ENCODE measurements around the gene KRT77.
"Not testable (repeated sequence)": the region's sequence is repeated elsewhere in the genome, so short reads cannot be mapped to it uniquely, and the experiment has no call there.

The KRT77 gene

DNA sequence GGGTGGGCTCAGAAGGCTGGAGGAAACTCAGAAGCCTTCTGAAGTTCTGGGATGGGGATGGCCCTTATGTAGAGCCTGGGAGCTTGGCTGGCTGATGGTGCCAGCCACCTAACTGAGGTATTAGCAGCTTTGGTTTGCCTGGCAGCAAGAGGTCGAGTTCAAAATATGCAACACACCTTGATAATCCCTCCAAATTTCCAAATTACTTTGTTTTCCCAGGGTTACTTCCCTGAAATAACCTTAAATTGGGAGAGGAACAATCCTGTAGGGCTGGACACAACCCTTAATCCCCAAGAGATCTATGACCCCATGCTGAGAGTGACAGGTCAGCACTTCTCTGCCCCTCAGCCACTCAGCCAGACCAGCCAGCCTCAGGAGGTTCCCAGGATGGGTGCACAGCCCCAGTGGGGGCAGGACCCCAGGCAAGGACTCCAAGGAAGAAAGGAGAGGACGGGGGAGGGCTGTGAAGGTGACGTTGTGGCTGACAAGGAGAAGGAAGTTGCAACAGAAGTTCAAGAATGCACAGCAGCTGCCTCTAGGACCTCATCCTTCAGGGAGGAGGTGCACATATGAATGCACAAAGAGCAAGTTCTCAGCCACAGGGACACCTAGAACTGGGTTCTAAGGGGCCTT, 18.6 kb upstream of the KRT77 start:
- DNase-seq = no peak

DNA sequence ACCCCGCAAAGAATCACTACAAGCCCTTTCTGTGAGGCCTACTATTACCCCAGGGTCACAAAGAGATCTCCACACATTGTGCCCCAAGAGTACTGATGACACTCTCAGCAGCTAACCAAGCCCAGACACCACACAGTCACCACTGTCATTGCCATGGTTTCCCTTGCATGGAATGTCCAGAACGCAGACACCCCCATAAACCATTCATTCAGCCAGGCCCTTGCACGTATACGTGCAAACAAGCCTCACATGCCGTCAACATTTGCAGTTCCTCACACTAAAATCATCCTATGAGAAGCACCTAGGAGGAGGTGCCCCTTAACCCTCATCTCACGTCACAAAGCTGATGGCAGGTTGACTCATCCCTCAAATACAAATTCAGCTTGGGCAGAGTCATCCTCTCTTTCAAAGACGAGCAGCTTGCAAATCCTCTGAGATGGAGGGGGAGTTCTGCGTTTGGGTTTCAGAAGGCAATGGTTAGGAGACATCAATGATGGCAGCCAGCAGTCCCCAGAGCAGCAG, 17.1 kb upstream of the KRT77 start:
- DNase-seq = no peak

DNA sequence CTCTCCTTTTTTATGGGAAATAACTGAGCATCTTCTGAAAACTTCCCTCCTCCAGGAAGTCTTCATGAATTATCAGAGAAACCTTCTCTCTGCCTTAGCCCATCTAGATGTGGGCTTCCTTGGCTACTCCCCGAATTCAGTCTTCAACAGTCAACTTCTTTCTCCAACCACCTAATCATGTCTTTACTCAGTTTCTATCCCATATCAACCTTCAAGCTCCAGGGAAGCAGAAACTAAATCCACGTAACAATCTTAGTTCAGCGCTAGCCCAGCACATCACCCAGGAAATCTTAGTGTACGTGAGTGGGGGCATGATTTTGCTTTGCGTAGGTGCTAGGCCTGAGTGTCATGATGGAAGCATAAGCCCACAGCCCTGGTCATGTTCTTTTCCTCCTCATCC, 12.7 kb upstream of the KRT77 start:
- no peak for DNase-seq

DNA sequence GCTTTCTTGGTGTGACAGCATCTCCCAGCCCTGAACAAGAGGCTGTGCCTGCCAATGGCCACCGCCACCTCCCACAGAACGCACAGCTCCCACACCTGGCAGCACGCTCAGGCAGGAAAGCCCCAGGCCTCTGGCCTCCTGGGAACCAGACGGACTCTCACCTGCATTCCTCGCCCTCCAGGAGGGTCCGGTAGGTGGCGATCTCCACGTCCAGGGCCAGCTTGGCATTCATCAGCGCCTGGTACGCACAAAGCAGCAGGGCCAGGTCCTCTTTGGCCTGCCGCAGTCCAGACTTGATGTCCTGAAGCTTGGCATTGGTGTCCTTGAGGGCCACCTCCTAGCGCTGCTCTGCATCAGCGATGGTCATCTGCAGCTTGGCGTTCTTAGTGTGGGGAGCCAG, 12.1 kb upstream of the KRT77 start:
- DNase-seq = no peak

DNA sequence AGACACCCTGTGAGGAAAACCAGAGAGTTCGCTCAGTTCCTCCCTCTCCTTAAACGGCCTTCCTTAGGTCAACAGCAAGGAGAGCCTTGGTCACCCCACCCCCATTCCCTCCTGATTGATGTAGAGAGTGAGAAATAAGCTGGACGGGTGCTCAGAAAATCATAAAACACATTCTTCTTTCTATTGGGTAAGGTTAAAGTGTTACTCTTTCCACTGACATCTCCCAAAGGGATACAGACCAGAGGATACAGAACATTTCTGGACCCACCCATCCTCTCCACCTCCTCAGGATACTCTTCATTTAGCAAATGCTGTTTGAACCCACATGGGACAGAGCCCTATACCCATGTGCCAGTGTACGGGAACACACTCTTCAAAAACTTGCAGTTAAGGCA, 11.6 kb upstream of the KRT77 start:
- DNase-seq = no peak

DNA sequence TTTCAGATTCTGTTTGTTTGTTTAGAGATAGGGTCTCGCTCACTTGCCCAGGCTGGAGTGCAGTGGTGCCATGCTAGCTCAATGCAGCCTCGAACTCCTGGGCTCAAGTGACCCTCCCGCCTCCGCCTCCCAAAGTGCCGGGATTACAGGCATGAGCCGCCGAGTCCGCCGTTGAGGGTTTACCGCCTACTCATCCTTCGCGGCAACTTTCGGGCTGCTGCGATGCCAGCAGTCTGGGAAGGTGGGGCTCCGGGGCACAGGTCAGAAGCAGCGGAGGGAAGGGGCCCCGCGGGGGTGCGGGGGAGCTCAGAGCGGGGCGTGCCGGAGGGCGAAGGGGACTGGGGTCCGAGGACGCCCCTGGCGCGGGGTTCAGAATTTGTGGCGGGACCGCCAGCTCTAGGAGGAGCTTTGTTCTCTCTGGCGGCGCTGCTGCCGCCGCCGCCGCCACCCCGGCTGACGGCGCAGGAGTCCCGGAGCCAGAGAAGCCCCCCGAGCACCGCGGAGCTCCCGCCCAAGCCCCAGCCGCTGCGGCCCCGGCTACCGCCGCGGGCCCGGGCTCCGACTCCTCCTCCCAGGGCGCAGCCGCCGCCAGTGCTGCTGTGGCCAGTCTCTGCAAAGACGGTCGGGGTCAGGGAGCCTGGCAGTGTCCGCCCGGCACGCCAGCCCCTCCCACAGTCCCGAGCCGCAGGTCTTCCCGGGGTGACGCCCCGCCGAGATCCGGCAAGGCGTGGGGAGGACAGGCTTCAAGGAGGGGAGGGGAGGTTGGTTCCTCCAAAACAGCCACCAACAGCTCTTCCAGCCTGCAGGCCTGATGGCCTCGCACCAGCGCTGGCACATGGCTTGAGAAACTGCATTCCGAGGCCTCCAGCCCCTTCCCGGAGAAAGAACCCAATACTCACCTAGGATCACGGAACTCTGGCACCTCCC, 10.9 kb upstream of the KRT77 start:
- no peak for DNase-seq

DNA sequence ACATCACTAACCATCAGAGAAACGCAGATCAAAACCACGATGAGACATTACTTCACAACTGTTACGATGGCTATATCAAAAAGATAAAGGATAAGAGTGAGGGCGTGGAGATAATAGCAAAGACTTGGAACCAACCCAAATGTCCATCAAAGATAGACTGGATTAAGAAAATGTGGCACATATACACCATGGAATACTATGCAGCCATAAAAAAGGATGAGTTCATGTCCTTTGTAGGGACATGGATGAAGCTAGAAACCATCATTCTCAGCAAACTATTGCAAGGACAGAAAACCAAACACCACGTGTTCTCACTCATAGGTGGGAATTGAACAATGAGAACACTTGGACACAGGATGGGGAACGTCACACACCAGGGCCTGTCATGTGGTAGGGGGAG, 8.8 kb upstream of the KRT77 start:
- not testable (repeated sequence) for DNase-seq

DNA sequence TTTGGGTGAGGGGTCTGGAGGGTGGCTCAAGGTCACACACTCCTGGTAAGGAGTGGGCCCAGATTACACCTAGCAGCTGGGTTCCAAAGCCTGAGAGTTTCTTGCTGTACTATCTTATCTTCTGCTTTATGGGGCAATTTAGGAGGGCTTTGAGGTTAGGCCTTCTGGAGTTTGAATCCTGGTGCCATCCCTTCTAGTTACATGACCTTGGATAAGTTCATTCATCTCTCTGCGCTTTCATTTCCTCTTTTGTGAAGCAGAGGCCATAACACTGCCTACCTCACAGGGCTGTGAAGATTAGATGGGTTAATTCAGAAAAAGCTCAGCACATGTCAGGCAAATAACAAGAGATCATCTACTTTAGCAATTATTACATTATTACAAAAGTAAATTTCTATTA, 7.4 kb upstream of the KRT77 start:
- no peak for DNase-seq

DNA sequence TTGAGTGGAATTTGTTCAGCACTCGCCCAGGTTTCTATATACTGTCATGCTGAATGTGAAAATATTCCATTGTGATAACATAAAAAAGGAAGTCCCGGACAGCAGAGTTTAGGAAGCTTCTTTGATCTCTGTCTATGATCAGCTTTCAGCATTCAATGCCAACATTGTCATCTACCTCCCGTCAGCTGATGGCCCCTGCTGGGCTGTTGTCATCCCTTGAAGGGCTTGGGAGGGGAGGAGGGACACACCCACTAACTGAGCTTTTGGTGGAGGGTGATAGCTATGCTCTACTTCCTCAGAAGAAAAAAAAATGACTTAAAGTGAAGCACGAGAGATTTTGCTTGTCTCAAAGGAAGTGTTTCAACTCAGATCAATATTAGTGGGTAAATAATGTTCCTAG, 4.7 kb upstream of the KRT77 start:
- no peak for DNase-seq

DNA sequence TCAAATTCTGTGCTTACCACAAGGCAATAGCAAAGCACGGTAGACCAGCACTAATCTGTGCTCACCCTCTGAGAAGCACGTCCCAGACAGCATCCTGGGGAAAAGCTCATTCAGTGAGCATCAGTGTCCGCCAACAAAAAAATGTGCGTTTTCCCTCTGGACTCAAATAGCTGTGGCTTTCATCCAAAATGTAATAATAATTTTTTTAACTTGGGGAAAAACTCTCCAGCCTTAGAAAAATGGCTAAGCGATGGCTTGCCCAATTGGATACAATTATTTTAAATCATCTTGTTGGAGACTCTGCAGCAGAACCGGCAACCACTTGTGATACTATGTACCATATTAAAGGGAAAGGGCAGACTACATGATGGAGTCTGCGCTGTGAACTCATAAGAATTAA, 1.1 kb upstream of the KRT77 start:
- DNase-seq = no peak

DNA sequence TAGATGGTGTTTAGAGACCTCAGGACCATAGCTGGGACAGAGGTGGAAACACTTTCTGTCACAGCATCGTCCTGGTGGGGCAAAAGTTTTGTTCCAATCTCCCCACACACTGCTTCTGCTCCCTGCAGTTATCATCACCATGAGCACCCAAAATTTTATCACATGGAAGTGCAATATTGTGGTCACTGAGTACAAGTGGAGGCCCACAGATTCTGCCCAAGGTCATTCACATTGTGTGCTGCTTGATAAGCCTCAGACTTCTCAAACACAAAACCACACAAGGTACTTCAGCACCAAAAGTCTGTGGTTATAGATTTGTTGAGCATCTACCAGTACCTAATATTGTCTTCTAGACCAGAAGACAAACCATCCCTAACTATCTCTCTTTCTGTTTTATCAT, 554 bp upstream of the KRT77 start:
- no peak for DNase-seq

DNA sequence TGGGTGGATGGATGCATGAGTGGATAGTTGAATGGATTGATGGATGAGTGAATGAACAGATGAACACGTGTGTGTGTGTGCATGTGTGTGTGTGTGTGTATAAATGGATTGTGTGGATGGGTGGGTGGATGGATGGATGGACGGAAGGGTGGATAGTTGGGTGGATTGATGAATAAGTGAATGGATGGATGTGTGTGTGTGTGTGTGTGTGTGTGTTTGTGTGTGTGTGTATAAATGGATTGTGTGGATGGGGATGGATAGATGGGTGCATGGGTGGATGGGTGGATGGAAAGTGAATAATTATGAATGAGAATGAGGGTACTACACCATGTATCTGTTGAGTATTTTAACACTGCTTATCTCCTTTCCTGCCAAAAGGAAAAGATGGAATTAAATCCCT, 986 bp downstream of the KRT77 start:
- no peak for DNase-seq

DNA sequence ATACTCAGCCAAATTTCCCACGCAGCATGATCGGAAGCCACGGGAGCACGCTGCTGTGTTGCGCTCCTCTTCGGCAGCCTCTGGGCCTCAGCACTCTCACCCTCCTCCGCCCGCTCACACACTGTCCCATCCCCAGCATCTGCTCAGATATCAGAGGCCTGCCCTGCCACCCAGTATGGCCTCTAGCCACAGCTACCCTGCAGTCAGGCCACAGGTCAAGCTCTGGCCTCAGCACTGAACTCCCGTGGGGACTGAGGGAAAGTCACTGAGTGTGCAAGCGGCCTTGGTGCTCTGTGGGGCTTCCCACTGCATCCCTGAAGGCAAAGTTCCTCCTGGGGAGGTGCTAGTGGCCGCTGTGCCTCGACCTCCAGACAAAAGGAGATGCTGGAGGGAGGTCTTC, 2.0 kb downstream of the KRT77 start:
- DNase-seq = no peak

DNA sequence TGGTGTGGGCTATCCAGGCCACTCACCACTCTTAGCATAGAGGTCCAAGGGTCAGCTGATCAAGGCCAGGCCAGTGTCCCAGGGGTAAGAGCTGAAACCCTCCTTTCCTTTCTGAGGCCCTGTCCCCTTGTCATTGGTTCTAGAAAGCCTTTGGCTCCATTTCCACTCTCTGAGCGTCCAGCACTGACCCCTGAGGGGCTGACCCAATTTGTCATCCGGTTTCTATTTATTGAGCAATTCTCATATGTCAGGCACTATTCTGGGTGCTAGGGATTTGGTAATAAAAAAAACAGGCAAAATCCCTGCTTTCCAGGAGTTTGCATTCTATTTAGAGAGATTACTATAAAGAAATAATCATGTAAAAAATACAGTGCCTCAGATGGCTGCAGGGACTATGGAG, 3.4 kb downstream of the KRT77 start:
- DNase-seq = no peak

DNA sequence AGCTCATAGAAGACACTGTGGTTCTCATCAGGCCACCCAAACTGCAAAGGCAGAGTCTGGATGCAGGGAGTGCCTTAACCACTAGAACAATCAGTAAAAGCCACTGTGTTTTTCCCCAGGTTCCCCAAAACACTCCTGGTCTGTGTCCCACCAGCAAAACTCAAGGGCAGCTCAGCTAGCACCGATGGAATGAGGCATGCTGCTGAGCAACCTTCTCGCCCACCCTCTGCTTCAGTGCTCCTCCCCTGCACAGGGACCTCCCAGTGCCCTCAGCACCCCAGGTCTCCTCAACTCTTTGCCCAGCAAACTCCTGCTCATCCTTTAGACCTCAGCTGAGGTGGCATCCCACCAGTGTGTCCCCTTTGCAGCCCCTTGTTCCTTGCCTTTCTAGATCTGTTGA, 4.0 kb downstream of the KRT77 start:
- DNase-seq = no peak

DNA sequence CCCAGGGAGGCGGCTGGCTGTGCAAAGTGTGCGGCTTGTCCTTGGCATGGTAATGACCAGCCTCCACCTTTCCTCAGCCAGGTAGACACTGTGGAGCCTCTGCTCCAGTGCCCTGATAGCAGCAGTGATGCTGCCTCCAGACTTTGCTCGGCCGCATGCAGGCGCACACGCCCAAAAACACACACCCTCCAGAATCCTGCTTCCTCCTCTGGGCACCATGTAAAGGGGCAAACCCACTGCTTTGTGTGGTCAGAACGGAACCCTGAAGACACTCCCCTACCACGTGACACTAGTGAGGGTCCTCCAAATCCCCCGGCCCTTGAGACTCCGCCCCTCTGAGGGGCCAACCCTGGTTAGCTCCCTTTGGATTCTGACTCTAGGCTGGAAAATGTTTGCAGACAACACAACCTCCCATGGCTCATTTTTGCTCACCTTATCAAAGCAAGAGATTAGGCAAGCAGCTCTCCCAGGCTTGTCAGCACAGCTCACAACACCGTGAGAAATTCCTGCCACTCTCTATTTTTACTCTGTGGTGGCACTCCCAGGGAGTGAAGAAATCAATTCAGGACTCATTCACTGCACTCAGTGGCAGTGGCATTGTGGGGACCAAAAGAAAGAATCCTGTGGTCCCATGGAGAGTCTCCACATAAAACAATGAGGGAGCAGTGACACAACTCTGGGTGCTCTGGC, 4.5 kb downstream of the KRT77 start:
- DNase-seq = no peak

DNA sequence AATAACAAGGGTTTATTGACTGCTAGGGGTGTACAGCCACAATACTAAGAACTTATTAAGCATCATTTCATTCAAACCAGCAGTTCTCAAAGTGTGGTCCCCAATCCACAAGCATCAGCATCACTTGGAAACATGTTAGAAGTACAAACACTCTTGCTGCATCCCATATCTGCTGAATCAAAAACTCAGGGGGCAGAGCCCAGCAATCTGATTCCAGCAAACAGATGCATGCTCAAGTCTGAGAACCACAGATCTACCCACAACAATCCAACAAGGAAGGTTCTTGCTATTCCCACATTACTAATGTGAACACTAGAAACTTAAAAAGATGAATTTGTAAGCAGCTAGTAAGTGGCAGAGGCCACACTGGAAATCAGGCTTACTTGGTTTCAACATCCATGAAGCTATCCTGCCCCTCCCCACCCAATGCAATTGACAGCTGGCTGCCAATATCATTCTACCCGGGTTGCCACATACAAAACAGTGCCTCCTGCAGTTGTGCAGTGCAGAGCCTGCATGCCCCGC, 6.2 kb downstream of the KRT77 start:
- no peak for DNase-seq

DNA sequence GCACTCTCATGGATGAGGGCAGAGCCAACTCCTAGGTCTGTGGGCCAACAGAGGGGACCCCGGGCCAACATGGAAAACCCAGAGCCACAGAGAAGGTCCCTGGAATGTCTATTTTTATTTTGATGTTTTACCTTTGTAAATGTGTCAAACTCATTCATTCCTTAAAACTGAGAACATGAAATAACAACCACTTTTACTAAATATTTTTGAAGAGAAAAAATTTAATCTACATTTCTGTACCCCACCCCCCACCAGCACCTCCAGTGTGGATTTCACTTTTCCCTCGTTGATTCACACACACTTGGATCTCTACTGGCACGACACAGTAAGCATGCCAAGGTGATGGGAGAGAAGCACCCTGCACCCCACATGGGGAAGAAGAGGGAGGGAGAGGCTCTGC, 6.7 kb downstream of the KRT77 start:
- no peak for DNase-seq

DNA sequence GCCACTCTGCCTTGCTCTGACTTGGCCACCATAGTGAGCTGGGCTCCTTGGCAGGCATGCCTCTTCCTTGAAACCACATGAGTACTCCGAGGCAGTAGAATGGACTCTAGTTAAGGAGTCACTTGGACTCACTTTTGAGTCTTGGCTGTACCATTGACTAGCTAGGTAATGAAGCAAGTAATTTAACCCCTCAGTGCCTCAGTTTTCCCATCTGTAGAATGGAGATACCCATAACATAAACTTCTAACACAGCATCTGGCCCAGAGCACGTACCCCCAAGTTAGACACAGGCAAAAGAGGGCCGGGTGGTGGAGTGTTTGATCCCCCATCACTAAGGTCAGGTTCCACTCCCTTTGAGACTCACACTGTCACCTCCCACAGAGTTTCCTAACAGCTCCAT, 8.3 kb downstream of the KRT77 start:
- no peak for DNase-seq

DNA sequence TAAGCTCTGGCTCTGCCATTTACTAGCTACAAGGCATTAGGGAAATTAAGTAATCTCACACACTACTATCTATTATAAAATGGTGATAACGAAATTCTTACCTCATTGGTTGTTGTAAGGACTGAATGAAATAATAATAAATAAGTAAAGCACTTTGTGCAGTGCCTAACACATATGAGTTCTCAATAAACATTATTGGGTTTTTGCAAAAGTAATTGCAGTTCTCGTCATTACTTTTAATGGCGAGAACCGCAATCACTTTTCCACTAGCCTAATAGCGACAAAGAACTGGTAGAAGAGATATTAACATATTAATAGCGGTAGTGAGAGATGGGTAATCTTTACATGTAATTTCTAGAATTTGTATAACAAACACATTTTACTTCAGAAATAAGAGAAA, 9.2 kb downstream of the KRT77 start:
- DNase-seq = no peak

DNA sequence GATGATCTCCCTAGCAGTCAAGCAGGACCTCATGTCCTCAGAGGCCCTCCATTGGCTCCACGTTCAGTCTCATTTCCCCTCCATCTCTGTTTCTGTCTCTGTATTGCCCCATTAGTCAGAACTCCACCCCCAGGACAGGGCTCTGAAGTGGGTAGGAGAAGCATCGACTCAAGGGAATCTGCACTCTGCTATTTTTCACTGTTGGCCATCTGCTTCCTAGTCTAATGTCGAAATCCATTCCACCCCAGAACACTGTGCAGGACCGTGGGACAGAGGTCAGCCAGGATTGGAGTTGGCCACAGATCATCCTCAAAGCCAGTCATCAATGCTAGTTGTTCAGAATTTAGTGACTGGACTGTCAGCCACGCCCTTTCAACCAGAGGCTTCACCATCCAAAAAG, 10.1 kb downstream of the KRT77 start:
- DNase-seq = no peak

DNA sequence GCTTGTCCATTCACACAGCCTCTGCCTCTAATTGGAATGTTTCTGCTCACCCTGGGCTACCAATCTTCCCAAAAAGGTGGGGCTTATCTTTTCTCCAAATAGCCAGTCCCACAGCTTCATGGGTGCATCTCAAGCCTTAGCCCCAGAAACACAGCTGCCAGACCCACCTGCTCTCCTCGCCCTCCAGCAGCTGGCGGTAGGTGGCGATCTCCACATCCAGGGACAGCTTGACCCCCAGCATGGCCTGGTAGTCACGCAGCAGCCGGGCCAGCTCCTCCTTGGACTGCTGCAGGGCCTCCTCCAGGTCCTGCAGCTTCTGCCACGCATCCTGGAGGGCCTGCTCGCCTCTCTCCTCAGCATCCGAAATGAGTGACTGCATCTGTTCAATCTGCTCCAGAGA, 11.1 kb downstream of the KRT77 start:
- no peak for DNase-seq

DNA sequence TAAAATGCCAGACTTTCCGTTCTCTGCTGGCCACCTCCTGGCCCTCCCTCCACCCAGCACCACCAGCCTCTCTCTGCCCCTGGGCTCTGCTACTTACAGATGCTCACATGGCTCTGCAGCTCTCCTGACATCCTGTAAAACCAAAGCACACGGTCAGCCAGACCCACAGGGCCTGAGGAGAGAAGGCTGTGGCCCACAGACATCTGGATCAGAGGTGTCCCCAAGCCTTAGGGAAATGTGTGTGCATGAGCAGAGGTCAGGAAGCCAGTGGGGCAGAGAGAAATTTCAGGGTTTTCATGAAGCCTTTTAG, 11.5 kb downstream of the KRT77 start:
- no peak for DNase-seq

Measured in NCI-H187 (cell line).